ENCODE measurements around the gene DOCK11.

DOCK11 gene

DNA sequence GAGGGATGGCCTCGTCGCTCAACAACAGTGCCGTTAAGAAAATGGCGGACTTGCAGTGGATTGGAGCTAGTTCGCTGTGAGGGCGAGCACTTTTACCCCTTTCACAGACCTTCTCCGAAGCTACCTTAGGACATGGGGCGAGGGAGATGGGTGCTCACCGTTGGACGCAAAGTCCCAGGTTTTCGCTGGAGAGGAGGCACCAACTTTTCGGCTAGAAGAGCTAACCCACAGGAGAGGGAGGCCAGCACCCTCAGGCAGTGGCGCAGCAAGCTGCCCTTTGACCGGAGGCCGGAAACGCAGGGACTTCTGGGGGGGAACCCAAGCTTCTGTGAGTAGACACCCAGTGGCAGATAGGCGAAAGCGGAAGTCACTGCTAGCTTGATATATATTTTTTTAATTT, 138.7 kb downstream of the DOCK11 start:
- DNase-seq = no peak

- no peak for DNase-seq
Measured at GRCh38 chrX:118637997-118638396, 142.4 kb downstream of the DOCK11 start.

GRCh38 chrX:118644378-118644777, 148.8 kb downstream of the DOCK11 start:
- DNase-seq = no peak

DNA sequence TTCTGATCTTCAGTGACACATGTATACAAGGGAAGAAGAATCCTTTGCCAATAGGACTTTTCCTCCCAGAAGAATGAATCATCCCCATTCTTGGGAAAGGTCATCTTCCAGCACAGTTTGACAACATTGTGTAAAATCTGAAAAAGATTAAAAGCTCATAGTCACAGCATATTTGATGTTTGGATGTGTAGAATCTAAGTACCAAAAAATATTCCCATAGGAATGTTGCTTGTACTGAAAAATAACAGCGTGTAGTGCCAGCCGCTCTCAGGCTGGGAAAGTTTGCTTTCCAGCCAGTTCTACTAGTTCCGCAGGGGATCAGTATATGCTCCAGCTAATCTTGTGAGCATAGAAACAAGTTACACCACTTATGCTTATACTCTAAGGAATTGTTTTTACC, 157.1 kb downstream of the DOCK11 start:
- no peak for DNase-seq

GRCh38 chrX:118654331-118654730, 158.7 kb downstream of the DOCK11 start:
- no peak for DNase-seq

DNA sequence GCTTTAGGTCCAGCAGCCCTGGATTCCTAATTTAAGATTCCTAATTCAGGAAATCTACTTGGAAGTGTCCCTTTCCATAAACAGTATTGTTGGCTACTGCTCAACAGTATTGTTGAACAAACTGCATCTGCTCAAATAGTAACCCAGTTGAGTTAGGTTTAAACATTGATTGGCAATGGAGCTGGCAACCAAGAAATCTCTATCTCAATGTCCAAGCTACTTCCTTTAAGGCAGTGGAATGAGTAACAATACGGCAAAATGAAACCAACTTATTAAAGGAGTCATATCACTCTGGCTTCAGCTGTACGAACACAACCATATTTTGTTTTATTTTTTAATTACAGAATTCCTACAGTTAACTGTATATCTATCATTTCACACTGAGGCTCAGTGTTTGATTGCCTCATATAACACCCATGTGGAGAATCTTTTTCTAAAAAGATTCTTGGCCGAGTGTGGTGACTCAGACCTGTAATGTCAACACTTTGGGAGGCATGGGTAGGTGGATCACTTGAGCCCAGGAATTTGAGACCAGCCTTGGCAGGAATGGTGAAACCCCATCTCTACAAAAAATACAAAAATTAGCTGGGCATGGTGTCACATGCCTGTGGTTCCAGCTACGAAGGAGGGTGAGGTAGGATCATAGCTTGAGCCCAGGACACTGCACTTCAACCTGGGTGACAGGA, 160.1 kb downstream of the DOCK11 start:
- DNase-seq = no peak

DNA sequence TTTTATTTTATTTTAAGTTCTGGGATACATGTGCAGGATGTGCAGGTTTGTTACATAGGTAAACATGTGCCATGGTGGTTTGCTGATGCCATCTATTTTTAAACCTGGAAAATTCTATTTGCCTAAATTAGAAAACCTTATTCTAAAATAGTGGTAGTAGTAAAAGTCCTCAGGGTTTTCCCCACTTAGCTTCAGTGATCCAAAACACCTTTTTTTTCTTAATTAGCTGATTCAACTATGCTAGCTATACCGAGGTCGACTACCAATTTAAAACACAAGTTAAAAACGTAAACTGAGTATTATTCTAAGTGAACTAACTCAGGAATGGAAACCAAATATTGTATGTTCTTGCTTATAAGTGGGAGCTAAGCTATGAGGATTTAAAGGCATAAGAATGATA, 161.8 kb downstream of the DOCK11 start:
- no peak for DNase-seq

DNA sequence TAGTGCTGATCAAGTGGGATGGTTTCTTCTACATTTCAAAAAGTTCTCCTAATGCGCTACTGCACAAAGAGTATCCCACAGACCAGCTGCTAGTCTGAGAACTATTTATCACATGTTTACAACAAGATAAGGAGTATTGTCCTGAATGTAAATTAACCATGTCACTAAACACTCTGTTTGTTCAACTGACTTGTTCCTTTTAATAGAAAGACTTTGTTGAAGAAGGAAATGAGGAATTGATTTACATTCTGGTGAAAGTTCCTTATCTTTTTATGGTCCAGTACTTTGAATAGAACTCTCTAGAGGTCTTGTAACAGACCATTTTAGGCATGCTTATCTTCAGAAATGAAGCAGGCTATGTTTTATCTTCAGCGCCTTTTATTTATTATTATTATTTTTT, 164.5 kb downstream of the DOCK11 start:
- no peak for DNase-seq

DNA sequence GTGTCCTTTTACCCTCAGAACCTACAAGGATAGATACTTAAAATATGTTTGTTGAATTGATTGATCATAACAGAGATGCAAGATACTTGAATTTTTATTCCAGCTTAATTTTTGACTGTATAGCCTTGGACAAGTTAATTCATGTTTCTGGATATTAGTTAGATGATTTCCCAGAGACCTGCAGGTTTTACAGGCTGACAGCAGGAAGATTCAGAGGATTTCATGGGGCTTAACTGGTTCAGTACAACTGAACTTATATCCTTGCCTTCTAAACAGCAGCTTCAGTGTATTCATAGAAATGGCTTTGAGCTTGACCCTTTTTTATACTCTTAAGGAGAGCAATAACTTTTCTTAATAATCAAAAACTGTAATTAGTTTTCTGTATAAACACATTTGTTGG, 169.6 kb downstream of the DOCK11 start:
- no peak for DNase-seq

DNA sequence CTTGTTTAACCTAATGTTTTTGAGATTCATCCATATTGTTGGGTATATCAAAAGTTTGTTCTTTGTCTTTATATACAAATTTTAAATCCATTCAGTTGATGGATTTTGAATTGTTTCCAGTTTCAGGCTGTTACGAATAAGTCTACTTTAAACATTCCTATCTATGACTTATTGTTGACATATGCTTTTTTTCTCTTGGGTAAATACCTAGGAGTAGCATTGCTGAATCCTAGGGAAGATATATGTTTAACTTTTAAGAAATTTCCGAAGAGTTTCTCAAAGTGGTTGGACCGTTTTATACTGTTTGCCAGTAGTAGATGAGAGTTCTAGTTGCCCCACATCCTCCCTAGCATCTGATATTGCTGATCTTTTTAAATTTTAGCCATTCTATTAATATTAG, 170.9 kb downstream of the DOCK11 start:
- no peak for DNase-seq

DNA sequence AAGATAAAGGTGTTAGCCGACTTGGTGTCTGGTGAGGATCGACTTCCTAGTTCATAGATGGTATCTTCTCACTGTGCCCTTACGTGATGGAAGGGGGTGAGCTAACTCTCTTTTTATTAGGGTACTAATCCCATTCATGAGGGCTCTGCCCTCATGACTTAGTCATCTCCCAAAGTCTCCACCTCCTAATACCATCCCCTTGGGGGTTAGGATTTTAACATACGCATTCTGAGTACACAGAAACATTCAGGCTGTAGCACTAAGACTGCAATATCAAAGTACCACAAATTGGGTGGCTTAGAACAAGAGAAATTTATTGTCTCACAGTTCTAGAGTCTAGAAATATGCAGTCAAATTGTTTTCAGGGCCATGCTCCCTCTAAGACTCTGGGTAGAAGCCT, 173.8 kb downstream of the DOCK11 start:
- no peak for DNase-seq

DNA sequence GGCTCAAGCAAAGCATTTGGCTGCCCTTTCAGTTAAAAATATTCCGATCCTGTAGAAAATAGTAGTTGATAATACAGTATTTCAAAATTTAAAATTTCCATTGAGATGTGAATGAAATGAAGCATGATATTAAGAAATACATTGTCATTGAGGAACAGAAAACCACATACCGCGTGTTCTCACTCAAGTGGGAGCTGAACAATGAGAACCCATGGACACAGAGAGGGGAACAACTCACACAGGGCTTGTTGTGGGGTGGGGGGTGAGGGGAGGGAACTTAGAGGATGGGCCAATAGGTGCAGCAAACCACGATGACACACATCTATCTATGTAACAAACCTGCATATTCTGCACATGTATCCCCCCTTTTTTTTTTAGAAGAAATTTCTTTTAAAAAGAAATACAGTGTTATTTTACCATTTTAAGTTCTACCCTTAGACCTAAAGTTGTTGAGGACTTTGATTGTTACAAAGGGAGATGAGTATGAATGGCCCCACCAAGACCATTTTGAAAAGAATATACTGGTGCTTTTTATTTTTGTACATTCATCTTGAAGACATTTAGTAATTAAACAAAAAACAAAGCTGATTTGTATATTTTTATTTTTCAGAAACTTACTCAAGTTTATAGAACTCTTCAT, 179.8 kb downstream of the DOCK11 start:
- no peak for DNase-seq

DNA sequence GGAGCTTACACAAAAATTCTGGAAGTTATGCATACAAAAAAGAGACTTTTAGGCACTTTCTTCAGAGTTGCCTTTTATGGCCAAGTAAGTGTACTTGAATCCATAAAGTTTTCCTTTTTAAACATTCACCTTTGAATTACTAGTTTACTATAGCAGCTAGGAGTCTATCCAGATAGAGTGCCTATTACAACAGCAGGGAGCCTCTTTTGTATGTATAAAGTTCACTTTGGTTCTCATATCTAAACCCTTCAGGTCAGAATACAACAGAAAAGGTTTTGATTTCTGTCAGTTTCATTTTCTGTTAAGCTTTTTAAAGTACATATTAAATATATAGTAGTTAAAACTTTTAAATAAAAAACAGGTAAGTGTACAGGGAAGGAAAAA, 180.3 kb downstream of the DOCK11 start:
- DNase-seq = no peak

- no peak for DNase-seq
Measured at GRCh38 chrX:118677318-118677717, 181.7 kb downstream of the DOCK11 start.

DNA sequence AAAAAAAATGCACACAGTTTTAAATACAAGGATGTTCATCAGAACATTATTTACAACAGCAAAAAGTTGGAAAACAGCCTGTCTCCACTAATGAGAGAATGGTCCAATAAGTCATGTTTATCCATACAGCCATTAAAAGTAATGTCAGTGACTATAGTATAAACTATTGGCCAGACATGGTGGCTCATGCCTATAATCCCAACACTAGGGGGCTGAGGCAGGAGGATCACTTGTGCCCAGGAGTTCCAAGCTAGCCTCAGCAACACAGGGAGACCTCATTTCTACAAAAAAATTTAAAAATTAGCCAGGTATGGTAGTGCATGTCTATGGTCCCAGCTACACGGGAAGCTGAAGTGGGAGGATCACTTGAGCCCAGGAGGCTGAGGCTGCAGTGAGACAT, 183.7 kb downstream of the DOCK11 start:
- no peak for DNase-seq

- no peak for DNase-seq
Measured at GRCh38 chrX:118682258-118683014, 186.8 kb downstream of the DOCK11 start.

- DNase-seq = no peak
Measured at GRCh38 chrX:118685393-118685792, 189.8 kb downstream of the DOCK11 start.

DNA sequence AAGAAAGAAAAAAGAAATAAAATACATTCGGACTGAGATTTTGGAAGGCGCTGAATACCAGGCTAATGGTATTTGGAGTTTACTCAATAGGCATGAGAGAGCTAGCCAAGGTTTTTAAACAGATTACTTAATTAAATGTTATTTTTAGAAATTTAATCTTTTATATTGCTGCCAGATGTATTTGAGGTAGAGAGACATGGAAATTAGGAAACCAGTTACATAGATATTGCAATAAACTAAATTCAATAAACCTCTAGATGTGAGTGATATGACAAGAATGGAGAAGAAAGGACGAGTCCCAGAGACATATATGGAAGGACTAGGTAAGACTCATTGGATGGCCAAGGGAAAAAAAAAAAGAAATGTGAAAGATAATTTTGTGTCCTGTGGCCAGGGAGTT, 193.3 kb downstream of the DOCK11 start:
- DNase-seq = no peak

DNA sequence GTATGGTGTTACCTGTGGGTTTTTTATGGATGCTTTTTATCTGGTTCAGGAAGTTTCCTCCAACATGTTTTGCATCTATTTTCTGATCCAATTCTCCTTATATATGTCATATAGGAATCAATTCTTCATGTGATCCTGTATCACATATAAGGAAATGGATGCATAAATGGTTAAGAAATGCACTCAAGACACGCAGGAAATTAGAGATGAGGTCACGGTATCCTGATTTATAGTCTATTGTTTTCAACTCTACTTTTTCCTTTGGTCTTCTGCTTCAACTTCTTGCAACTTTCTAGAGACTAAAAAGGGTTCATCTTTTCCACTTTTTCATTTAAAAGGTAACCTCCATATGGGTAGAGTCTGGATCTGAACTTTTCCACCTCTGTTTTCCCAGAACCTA, 198.2 kb downstream of the DOCK11 start:
- DNase-seq = no peak

DNA sequence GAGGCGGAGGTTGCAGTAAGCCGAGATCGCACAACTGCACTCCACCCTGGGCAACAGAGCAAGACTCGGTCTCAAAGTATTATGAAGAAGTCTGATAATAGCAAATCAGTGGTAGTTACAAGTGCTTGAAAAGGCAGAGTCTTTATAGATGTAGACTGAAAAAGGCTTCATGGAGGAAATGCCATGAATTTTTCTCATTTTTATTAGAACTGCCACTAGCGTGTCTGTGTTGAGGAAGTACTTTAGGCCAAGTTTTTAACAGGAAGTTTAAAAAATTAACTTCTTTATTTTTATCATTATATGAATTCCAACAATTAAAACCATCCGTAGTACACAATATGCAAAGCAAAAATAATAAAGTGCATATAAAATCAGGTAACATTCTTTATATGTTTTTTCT, 199.0 kb downstream of the DOCK11 start:
- no peak for DNase-seq

DNA sequence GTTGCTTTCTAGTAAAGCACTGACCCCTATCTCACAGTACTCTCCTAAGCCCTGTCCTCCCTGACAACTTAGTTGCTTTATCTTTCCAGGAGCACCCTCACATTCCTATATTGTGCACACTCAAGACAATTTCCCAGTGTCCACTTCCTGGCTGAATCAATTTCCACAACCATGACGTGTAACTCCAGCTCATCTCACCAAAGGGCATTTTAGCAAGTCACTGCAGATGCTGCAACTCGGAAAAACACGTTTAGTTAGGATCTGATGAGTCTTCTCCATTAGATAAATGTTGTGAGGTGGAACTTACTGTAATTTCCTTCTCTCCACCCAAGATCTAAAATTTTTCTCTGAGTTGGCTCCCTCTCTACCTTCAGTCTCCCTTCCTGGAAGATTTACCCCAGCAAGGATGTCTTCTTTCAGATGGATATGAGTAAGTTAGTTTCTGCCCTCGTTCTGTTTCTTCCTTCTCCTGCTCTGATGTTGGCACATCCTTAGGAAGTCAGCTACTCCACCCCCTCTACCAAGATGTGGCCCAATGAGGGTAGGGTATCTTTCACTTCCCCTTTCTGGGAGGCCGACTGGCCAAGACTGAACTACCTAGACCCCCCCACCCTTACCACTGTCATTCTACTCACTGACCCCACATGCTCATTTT, 203.0 kb downstream of the DOCK11 start:
- no peak for DNase-seq

DNA sequence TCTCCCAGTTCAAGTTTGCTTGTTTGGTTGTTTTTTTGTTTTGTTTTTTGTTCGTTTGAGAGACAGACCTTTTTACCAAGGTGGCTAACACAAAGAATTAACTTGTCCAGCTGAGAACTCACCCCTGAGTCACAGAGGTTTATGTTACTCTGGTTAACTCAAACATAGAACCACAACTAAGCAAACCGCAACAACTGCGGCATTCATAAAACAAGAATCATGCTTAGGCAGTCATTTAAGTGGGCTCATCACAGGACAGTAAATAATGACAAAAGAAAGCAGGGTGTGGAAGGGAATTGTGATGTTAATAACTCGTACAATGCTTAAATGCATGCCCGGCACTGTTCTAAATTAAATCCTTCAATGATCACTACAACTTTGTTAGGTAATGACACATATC, 207.1 kb downstream of the DOCK11 start:
- no peak for DNase-seq

GRCh38 chrX:118706681-118707080, 211.1 kb downstream of the DOCK11 start:
- DNase-seq = no peak

GRCh38 chrX:118714521-118714920, 218.9 kb downstream of the DOCK11 start:
- no peak for DNase-seq

Measured in activated CD4-positive, alpha-beta T cell treated with anti-CD3 and anti-CD28 coated beads, Interleukin-10, Interleukin-2, amounts not matched to agents 100 ng/mL and 50 ng/mL, durations not matched to agents 16 hours and 8 hours (primary cell).